Activated CD8-positive, alpha-beta T cell treated with anti-CD3 and anti-CD28 coated beads, Interleukin-2, amount 10 ng/mL, durations not matched to agents 7 days and 5 days (primary cell): ENCODE measurements around the gene LBR. TPM values are rescaled to one million over a fixed set of nuclear protein-coding genes. Genes with fewer than 3 reads are reported as not detected.

Experiments used
- ATAC-seq: fragments of 150-1000 bp; cut with Tn5 transposase; one replicate; pipeline ENCODE4 v1.10.0; 2021; ENCODE audit warnings: moderate library complexity
- CTCF ChIA-PET: fragments of 350-600 bp; sonication (Branson Sonifier 250); formaldehyde crosslinking; loops from one replicate; lab custom pipeline; 2021; ENCODE audit warnings: antibody characterized with exemption; lab: Charles Lee
- POLR2A ChIA-PET: fragments of 350-600 bp; sonication (Branson Sonifier 250); formaldehyde crosslinking; loops from one replicate; lab custom pipeline; 2021; ENCODE audit warnings: antibody characterized with exemption; lab: Charles Lee
- DNase-seq: peaks from one replicate; pipeline ENCODE4 v3.0.0-alpha.2; 2020
- H3K27ac Mint-ChIP-seq: one replicate; pipeline ENCODE4 v1.8.0; 2021; ENCODE audit warnings: mild to moderate bottlenecking, mixed read lengths
- H3K27me3 Mint-ChIP-seq: one replicate; pipeline ENCODE4 v1.8.0; 2021; ENCODE audit warnings: low read depth, mixed read lengths
- H3K36me3 Mint-ChIP-seq: one replicate; pipeline ENCODE4 v1.8.0; 2021; ENCODE audit warnings: low read depth, mixed read lengths
- H3K4me1 Mint-ChIP-seq: one replicate; pipeline ENCODE4 v1.8.0; 2021; ENCODE audit warnings: low read depth, mixed read lengths
- H3K4me3 Mint-ChIP-seq: one replicate; pipeline ENCODE4 v1.8.0; 2021; ENCODE audit warnings: mild to moderate bottlenecking, mixed read lengths
- H3K9me3 Mint-ChIP-seq: one replicate; pipeline ENCODE4 v1.8.0; 2022; ENCODE audit warnings: mixed read lengths; ENCODE audit not compliant: insufficient read depth
- total RNA-seq, 2 experiments: library from RNA; stranded (reverse); gene quantifications; one replicate each; pipeline ENCODE4 v1.2.3, GENCODE V29; 2021

Gene LBR
- total RNA-seq, 2 experiments from 2014 or later: 226 to 234 TPM

- Mint-ChIP-seq H3K4me3 (no peak overlapping the region), H3K27ac (no peak overlapping the region), H3K4me1 (peaks cover 4% of the 10 kb centered on the region), H3K36me3 (no peaks in the 10 kb centered on the region), H3K27me3 (peaks cover 3% of the 10 kb centered on the region), H3K9me3 (no peaks in the 10 kb centered on the region)
- ChIA-PET CTCF (interaction anchor here (0.9 kb wide), 1 partner anchor 25 kb away, joined by 3 read pairs; no protein-coding TSS in a partner anchor), POLR2A (no interaction called here)
- ATAC-seq: no peak
- no peak for DNase-seq
These were observed 63.4 kb downstream of the LBR start for GRCh38 chr1:225364439-225364838.

- no peak overlapping the region for H3K27ac Mint-ChIP-seq
- ChIA-PET POLR2A (no interaction called here), CTCF (no interaction called here)
These were observed 65.0 kb downstream of the LBR start for GRCh38 chr1:225362805-225363204.

GRCh38 chr1:225361176-225361575, 66.7 kb downstream of the LBR start:
- Mint-ChIP-seq H3K27me3 (peaks cover 15% of the 10 kb centered on the region), H3K9me3 (no peaks in the 10 kb centered on the region), H3K4me3 (no peak overlapping the region), H3K4me1 (peaks cover 4% of the 10 kb centered on the region), H3K36me3 (no peaks in the 10 kb centered on the region), H3K27ac (no peak overlapping the region)
- ChIA-PET POLR2A (no interaction called here), CTCF (interaction anchor here (0.8 kb wide), 1 partner anchor 11 kb away, joined by 3 read pairs; no protein-coding TSS in a partner anchor)
- ATAC-seq (no peak), DNase-seq (no peak)

More at GRCh38 chr1:225362805-225363204, 65.0 kb downstream of the LBR start:
- no peak for DNase-seq
- H3K4me3 Mint-ChIP-seq: no peak overlapping the region
- peaks cover 7% of the 10 kb centered on the region for H3K27me3 Mint-ChIP-seq
- H3K36me3 Mint-ChIP-seq: no peaks in the 10 kb centered on the region
- H3K4me1 Mint-ChIP-seq: peaks cover 4% of the 10 kb centered on the region
- H3K9me3 Mint-ChIP-seq: no peaks in the 10 kb centered on the region
- no peak for ATAC-seq

- Mint-ChIP-seq H3K27me3 (peaks cover 19% of the 10 kb centered on the region), H3K27ac (no peak overlapping the region), H3K36me3 (no peaks in the 10 kb centered on the region), H3K9me3 (no peaks in the 10 kb centered on the region), H3K4me1 (peaks cover 4% of the 10 kb centered on the region), H3K4me3 (no peak overlapping the region)
- no peak for DNase-seq
- ATAC-seq: no peak
- ChIA-PET POLR2A (no interaction called here), CTCF (interaction anchor here (0.6 kb wide), 1 partner anchor 137 kb away, joined by 3 read pairs; no protein-coding TSS in a partner anchor)
These were observed 67.7 kb downstream of the LBR start for GRCh38 chr1:225360119-225360518.

DNA sequence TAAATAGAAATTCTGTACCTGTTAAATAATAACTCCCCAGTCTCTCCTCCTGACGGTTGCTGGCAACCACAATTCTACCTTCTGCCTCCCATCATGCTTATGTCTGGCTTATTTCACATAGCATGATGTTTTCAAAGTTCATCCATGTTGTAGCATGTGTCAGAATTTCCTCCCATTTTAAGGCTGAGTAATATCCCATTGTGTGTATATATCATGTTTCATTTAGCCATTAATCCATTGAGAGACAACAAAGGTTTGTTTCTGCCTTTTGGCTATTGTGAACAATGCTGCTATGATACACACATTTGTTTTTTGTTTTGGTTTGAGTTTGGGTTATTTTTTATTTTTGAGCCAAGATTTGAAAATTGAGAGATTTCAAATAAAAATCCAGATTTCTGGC, 72.0 kb downstream of the LBR start:
- ChIA-PET POLR2A (no interaction called here), CTCF (no interaction called here)
- DNase-seq: no peak
- no peak for ATAC-seq
- no peak overlapping the region for H3K4me3 Mint-ChIP-seq
- H3K36me3 Mint-ChIP-seq: no peaks in the 10 kb centered on the region
- peaks cover 29% of the 10 kb centered on the region for H3K27me3 Mint-ChIP-seq
- H3K9me3 Mint-ChIP-seq: no peaks in the 10 kb centered on the region
- H3K27ac Mint-ChIP-seq: no peak overlapping the region
- H3K4me1 Mint-ChIP-seq: no peaks in the 10 kb centered on the region

- DNase-seq: no peak
- ChIA-PET POLR2A (no interaction called here), CTCF (no interaction called here)
- Mint-ChIP-seq H3K4me1 (no peaks in the 10 kb centered on the region), H3K27me3 (peaks cover 31% of the 10 kb centered on the region), H3K36me3 (no peaks in the 10 kb centered on the region), H3K27ac (no peak overlapping the region), H3K9me3 (no peaks in the 10 kb centered on the region), H3K4me3 (no peak overlapping the region)
- ATAC-seq: no peak
These were observed 72.9 kb downstream of the LBR start for GRCh38 chr1:225354906-225355305.

Other genes starting within 250 kb of the LBR start
- not detected for gene ENAH, start 225.1 kb upstream of the LBR start, total RNA-seq